Immature natural killer cell (primary cell): ENCODE data around the gene UBXN10. TPM values are rescaled to one million over a fixed set of nuclear protein-coding genes. Genes with fewer than 3 reads are reported as not detected.

Experiments used
- DNase-seq, 3 donors: peaks; one replicate each; pipeline ENCODE4 v3.0.0; 2022; ENCODE audit warnings: mixed read lengths in 1 of 3
- H3K27ac Mint-ChIP-seq, 6 donors: one replicate each; pipeline ENCODE4 v1.8.0; 2020; ENCODE audit warnings: mixed read lengths in 6 of 6, mild to moderate bottlenecking in 5 of 6, inconsistent platforms in 4 of 6, moderate library complexity in 3 of 6
- H3K27me3 Mint-ChIP-seq, 3 donors: one replicate each; pipeline ENCODE4 v1.8.0; 2020 to 2021; ENCODE audit warnings: low read depth in 3 of 3, mild to moderate bottlenecking in 3 of 3, mixed read lengths in 3 of 3, moderate library complexity in 3 of 3, inconsistent platforms in 1 of 3
- H3K36me3 Mint-ChIP-seq, 3 donors: one replicate each; pipeline ENCODE4 v1.8.0; 2020; ENCODE audit warnings: mixed read lengths in 3 of 3, inconsistent platforms in 2 of 3, mild to moderate bottlenecking in 2 of 3
- H3K4me1 Mint-ChIP-seq, 2 donors: one replicate each; pipeline ENCODE4 v1.8.0; 2020; ENCODE audit warnings: inconsistent platforms in 2 of 2, mild to moderate bottlenecking in 2 of 2, mixed read lengths in 2 of 2, moderate library complexity in 1 of 2
- H3K4me3 Mint-ChIP-seq, 5 donors: one replicate each; pipeline ENCODE4 v1.8.0; 2020; ENCODE audit warnings: mild to moderate bottlenecking in 5 of 5, mixed read lengths in 5 of 5, inconsistent platforms in 3 of 5, moderate library complexity in 3 of 5
- H3K9me3 Mint-ChIP-seq, 6 donors: one replicate each; pipeline ENCODE4 v1.8.0; 2020; ENCODE audit warnings: mild to moderate bottlenecking in 6 of 6, mixed read lengths in 6 of 6, inconsistent platforms in 4 of 6, moderate library complexity in 3 of 6
- polyA plus RNA-seq, 3 donors: library from polyadenylated mRNA; unstranded; fragments of 300-500 nt; fragmentation: Illumina TruSeq; gene quantifications; one replicate each; pipeline ENCODE4 v1.2.3, GENCODE V29; 2021

Gene UBXN10
- polyA plus RNA-seq, 3 donors from 2014 or later: 1.6 to 2.6 (median 1.7) TPM

- H3K27ac Mint-ChIP-seq: no peak overlapping the region
- no peak overlapping the region for H3K4me3 Mint-ChIP-seq
- H3K4me1 Mint-ChIP-seq: no peaks in the 10 kb centered on the region
- H3K9me3 Mint-ChIP-seq: no peaks in the 10 kb centered on the region
- no peak for DNase-seq
- H3K27me3 Mint-ChIP-seq: peaks cover 2 to 15% (median 5%) of the 10 kb centered on the region in 3 donors
- H3K36me3 Mint-ChIP-seq: no peaks in the 10 kb centered on the region
Observed at GRCh38 chr1:20233394-20233793, 47.5 kb downstream of the UBXN10 start.

- Mint-ChIP-seq H3K9me3 (no peaks in the 10 kb centered on the region), H3K27ac (no peak overlapping the region), H3K4me1 (no peaks in the 10 kb centered on the region), H3K4me3 (no peak overlapping the region), H3K27me3 (peaks cover 2 to 15% (median 5%) of the 10 kb centered on the region in 3 donors), H3K36me3 (no peaks in the 10 kb centered on the region)
- DNase-seq: no peak
Observed at GRCh38 chr1:20233866-20234265, 48.0 kb downstream of the UBXN10 start.

DNA sequence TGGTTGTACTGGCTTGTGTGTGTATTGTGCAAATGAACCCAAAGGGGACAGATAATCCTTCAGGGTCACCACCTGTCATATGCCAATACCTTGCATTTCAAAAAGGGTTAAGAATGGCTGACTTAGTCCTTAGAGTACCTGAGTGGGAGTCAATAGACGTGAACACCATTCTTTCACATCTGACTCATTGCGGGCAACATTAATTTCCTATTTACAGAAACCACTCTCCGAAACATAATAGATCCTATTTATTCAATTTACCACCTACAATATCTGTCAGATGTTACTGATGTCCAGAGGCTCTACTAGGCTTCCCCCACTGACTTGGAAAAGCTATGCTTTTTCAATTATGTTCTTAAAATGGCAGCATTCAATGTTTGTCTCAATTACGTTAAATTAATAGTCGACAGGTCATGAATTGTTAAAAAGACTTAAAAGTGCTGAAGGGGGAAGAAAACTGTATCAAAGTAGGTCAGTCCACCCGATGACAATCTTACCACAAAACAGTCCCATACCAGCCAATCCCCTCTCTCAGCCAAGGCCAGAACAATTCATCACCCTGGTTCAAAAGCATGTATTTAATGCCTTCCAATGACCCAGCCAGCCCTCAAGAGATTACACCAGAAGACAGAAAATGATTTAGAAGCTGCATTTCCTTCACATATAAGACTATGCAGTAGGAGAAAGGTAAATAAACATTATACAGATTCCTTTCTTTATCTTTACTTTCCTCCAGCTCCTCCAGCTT lies 49.1 kb downstream of the UBXN10 start:
- H3K27me3 Mint-ChIP-seq: peaks cover 5 to 15% (median 6%) of the 10 kb centered on the region in 3 donors
- H3K4me3 Mint-ChIP-seq: no peak overlapping the region
- no peaks in the 10 kb centered on the region for H3K9me3 Mint-ChIP-seq
- no peak for DNase-seq
- H3K27ac Mint-ChIP-seq: no peak overlapping the region
- H3K4me1 Mint-ChIP-seq: no peaks in the 10 kb centered on the region
- no peaks in the 10 kb centered on the region for H3K36me3 Mint-ChIP-seq

GRCh38 chr1:20237646-20238045 lies 51.8 kb downstream of the UBXN10 start:
- Mint-ChIP-seq H3K4me3 (no peak overlapping the region), H3K27ac (no peak overlapping the region), H3K36me3 (no peaks in the 10 kb centered on the region), H3K4me1 (no peaks in the 10 kb centered on the region), H3K9me3 (no peaks in the 10 kb centered on the region), H3K27me3 (peaks cover 5 to 16% (median 15%) of the 10 kb centered on the region in 3 donors)
- DNase-seq: no peak

- Mint-ChIP-seq H3K4me1 (no peaks in the 10 kb centered on the region), H3K27ac (no peak overlapping the region), H3K9me3 (no peaks in the 10 kb centered on the region), H3K36me3 (no peaks in the 10 kb centered on the region), H3K27me3 (peaks cover 7 to 14% (median 8%) of the 10 kb centered on the region in 3 donors), H3K4me3 (no peak overlapping the region)
- no peak for DNase-seq
Observed at GRCh38 chr1:20240012-20240411, 54.1 kb downstream of the UBXN10 start.

DNA sequence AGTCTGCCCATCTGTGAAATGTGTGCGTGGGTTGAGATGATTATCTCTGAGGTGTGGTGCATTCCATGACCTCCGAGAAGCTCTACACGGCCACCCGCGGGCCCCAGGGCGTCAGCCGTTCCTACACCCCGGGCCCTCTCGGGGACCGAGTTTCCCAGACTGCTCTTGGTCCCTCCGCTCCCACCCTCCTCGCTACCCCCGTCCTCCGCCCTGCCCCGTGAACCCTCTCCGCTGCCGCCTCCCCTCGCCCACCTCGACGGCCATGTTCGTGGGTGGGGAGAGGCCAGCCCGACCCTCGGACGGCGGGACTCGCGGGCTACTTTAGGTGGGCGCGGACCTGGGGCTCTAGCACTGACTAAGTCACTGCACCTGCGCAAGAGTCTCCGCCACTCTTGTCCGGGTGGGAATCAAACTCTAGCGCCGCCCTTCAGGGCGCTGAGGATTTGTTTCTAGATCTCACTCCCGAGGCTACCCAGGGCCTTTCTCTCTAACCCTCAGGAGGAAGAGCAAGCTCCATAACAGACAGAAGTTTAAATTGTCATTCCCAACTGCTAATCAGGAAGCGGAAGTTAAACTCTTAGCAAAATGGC lies 57.1 kb downstream of the UBXN10 start:
- Mint-ChIP-seq H3K27me3 (peaks cover 4 to 14% (median 6%) of the 10 kb centered on the region in 3 donors), H3K4me1 (no peaks in the 10 kb centered on the region), H3K36me3 (no peaks in the 10 kb centered on the region), H3K27ac (no peak overlapping the region), H3K4me3 (no peak overlapping the region), H3K9me3 (no peaks in the 10 kb centered on the region)
- no peak for DNase-seq

Other genes starting within 250 kb of the UBXN10 start
- gene PLA2G2A, start 206.5 kb upstream of the UBXN10 start, polyA plus RNA-seq: not detected
- not detected for gene PLA2G5, start 115.9 kb upstream of the UBXN10 start, polyA plus RNA-seq
- not detected for gene PLA2G2D, start 66.6 kb upstream of the UBXN10 start, polyA plus RNA-seq
- gene PLA2G2F, start 46.8 kb upstream of the UBXN10 start, polyA plus RNA-seq: not detected
- not detected for gene PLA2G2C, start 422 bp downstream of the UBXN10 start, polyA plus RNA-seq
- gene VWA5B1, start 104.8 kb downstream of the UBXN10 start, polyA plus RNA-seq: not detected